MCF 10A (cell line): ENCODE measurements around the gene DKC1. TPM values are rescaled to one million over a fixed set of nuclear protein-coding genes. Genes with fewer than 3 reads are reported as not detected.
A peak's percentile ranks its signal among the peaks of the same experiment; 100 is the strongest.

ENCODE experiments used
- BruUV-seq: library from RNA; stranded (reverse); fragments of 400-500 nt; replicated peaks from 2 replicates; lab custom pipeline; 2021; lab: Mats Ljungman, UMichigan
- CTCF ChIA-PET: fragments of 300-600 bp; sonication (Branson Sonifier 250); formaldehyde crosslinking; extraction: SDS; loops from one replicate; lab custom pipeline; 2021; ENCODE audit warnings: antibody characterized with exemption, inconsistent platforms; lab: Yijun Ruan, JAX
- POLR2A ChIA-PET: fragments of 300-600, 350-650 bp; sonication (Branson Sonifier 250); formaldehyde crosslinking; extraction: SDS; loops from one replicate; lab custom pipeline; 2020; ENCODE audit warnings: antibody characterized with exemption, inconsistent platforms; lab: Yijun Ruan, JAX
- DNase-seq: peaks from one replicate; pipeline ENCODE4 v3.0.0-alpha.2; 2018; ENCODE audit not compliant: unreplicated experiment
- H3K27ac Mint-ChIP-seq: one replicate; pipeline ENCODE4 v1.8.0; 2022; ENCODE audit warnings: mild to moderate bottlenecking, low read depth, mixed read lengths; ENCODE audit not compliant: unreplicated experiment
- H3K27me3 Mint-ChIP-seq: one replicate; pipeline ENCODE4 v1.8.0; 2022; ENCODE audit warnings: mixed read lengths; ENCODE audit not compliant: insufficient read depth, unreplicated experiment
- H3K36me3 Mint-ChIP-seq: one replicate; pipeline ENCODE4 v1.8.0; 2022; ENCODE audit warnings: mild to moderate bottlenecking, moderate library complexity, mixed read lengths; ENCODE audit not compliant: insufficient read depth, unreplicated experiment
- H3K4me1 Mint-ChIP-seq: one replicate; pipeline ENCODE4 v1.8.0; 2022; ENCODE audit warnings: mixed read lengths; ENCODE audit not compliant: insufficient read depth, unreplicated experiment
- H3K4me3 Mint-ChIP-seq: one replicate; pipeline ENCODE4 v1.8.0; 2022; ENCODE audit warnings: mild to moderate bottlenecking, moderate library complexity, mixed read lengths; ENCODE audit not compliant: unreplicated experiment
- H3K9me3 Mint-ChIP-seq: one replicate; pipeline ENCODE4 v1.8.0; 2022; ENCODE audit warnings: mixed read lengths; ENCODE audit not compliant: unreplicated experiment
- intact Hi-C: fragments of 100-400 bp; cut with micrococcal nuclease; formaldehyde crosslinking; loops from 2 replicates; pipeline ENCODE4 v1.14.1; 2022
- total RNA-seq: library from RNA; stranded (reverse); gene quantifications from 2 replicates; pipeline ENCODE4 v1.2.3, GENCODE V29; 2022
- TF ChIP-seq, protein P1 (sequence below): fragments of 200-600 bp; IDR thresholded peaks from one replicate; pipeline ENCODE4 v1.8.0; 2022; ENCODE audit warnings: antibody characterized with exemption, mild to moderate bottlenecking; ENCODE audit not compliant: unreplicated experiment

The DKC1 gene
- total RNA-seq, 1 experiment from 2014 or later: 196 TPM

DNA sequence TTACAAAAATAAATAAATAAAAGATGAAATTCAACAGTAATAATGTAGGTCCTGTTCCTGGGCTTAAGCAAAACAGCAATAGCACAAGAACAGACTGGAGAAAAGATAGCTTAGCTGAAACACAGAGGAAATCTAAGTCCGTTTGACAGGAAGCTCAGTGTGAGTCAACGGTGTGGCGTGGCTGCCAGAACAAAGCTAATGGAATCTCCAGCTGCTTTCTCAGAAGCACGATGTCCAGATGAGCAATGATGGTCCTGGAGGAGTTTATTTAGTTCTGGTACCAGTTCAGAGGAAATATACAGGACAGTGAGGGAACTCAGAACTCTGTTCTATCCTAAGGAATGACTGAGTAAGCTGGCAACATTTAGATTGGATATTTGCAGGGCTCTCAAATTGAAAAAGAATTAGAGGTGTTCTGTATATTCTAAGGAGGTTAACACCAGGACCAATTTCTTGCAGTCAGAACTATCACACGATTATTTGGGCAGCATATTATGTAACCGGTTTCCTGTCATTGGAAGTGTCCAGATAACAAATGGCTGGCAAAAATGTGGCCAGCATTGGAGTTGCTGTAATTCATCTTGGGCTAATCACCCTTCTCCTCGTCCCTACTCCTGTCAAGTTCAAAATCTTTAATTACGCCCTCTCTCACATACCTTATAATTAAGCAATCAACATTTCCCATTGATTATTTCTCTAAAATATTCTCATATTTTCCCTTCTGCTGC, 24.5 kb upstream of the DKC1 start:
- H3K4me3 Mint-ChIP-seq: no peak overlapping the region
- ChIA-PET CTCF (interaction anchor here (0.9 to 4.8 kb wide), 6 partner anchors 9 to 128 kb away, joined by 3 to 35 read pairs (median 3); no protein-coding TSS in a partner anchor), POLR2A (interaction anchor here (0.7 to 3.8 kb wide), 9 partner anchors 8 to 211 kb away, joined by 3 to 26 read pairs (median 4); partner anchors contain the start of gene MPP1)
- H3K27ac Mint-ChIP-seq: peak overlapping the region; percentile 84
- H3K4me1 Mint-ChIP-seq: peaks cover 50% of the 10 kb centered on the region
- no TSS peak for BruUV-seq
- TF ChIP-seq, protein P1, sequence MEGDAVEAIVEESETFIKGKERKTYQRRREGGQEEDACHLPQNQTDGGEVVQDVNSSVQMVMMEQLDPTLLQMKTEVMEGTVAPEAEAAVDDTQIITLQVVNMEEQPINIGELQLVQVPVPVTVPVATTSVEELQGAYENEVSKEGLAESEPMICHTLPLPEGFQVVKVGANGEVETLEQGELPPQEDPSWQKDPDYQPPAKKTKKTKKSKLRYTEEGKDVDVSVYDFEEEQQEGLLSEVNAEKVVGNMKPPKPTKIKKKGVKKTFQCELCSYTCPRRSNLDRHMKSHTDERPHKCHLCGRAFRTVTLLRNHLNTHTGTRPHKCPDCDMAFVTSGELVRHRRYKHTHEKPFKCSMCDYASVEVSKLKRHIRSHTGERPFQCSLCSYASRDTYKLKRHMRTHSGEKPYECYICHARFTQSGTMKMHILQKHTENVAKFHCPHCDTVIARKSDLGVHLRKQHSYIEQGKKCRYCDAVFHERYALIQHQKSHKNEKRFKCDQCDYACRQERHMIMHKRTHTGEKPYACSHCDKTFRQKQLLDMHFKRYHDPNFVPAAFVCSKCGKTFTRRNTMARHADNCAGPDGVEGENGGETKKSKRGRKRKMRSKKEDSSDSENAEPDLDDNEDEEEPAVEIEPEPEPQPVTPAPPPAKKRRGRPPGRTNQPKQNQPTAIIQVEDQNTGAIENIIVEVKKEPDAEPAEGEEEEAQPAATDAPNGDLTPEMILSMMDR: no peak
- intact Hi-C loops: no loop called here
- H3K9me3 Mint-ChIP-seq: no peaks in the 10 kb centered on the region
- no peaks in the 10 kb centered on the region for H3K36me3 Mint-ChIP-seq
- DNase-seq: peak; percentile 78
- no peaks in the 10 kb centered on the region for H3K27me3 Mint-ChIP-seq

DNA sequence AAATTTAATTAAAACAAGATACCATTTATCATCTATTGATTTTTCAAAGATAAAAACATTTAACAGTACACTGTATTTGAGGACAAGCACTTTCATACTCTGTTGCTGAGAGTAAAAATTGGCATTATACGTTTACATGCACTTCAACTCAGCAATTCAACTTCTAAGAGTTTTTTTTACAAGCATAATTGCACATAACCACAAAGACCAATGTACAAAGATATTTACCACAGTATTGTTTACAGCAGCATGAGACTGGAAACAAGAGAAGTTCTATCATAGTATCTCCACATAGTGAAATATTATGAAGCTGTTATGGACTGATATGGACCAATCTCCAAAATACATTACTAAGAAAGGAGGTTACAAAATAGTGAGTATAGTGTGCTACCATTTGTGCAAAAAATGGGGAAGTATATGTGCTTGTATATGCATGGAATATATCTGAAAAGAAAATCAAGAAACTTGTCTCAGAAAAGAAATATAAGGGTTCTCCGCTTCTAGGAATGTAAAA, 22.7 kb upstream of the DKC1 start:
- no peak overlapping the region for H3K4me3 Mint-ChIP-seq
- H3K4me1 Mint-ChIP-seq: peaks cover 35% of the 10 kb centered on the region
- no peaks in the 10 kb centered on the region for H3K27me3 Mint-ChIP-seq
- TF ChIP-seq, protein P1: no peak
- CTCF ChIA-PET: interaction anchor here (0.6 to 4.8 kb wide), 2 partner anchors 8 to 894 kb away, joined by 3 to 35 read pairs; no protein-coding TSS in a partner anchor
- intact Hi-C loops: no loop called here
- POLR2A ChIA-PET: interaction anchor here (0.6 to 1.1 kb wide), 3 partner anchors 12 to 76 kb away, joined by 3 read pairs; no protein-coding TSS in a partner anchor
- H3K36me3 Mint-ChIP-seq: no peaks in the 10 kb centered on the region
- no peaks in the 10 kb centered on the region for H3K9me3 Mint-ChIP-seq
- no TSS peak for BruUV-seq
- H3K27ac Mint-ChIP-seq: no peak overlapping the region
- no peak for DNase-seq

- H3K4me1 Mint-ChIP-seq: peaks cover 11% of the 10 kb centered on the region
- TF ChIP-seq, protein P1: no peak
- POLR2A ChIA-PET: no interaction called here
- intact Hi-C loops: no loop called here
- no peaks in the 10 kb centered on the region for H3K36me3 Mint-ChIP-seq
- BruUV-seq: no TSS peak
- CTCF ChIA-PET: no interaction called here
- H3K27ac Mint-ChIP-seq: no peak overlapping the region
- no peak for DNase-seq
- H3K9me3 Mint-ChIP-seq: no peaks in the 10 kb centered on the region
- H3K27me3 Mint-ChIP-seq: no peaks in the 10 kb centered on the region
- H3K4me3 Mint-ChIP-seq: no peak overlapping the region
Measured at GRCh38 chrX:154742613-154743012, 20.1 kb upstream of the DKC1 start.

- Mint-ChIP-seq H3K4me1 (no peaks in the 10 kb centered on the region), H3K27me3 (peaks cover 14% of the 10 kb centered on the region), H3K36me3 (no peaks in the 10 kb centered on the region), H3K27ac (no peak overlapping the region), H3K9me3 (no peaks in the 10 kb centered on the region), H3K4me3 (no peak overlapping the region)
- POLR2A ChIA-PET: interaction anchor here (0.9 to 5.2 kb wide), 10 partner anchors 14 to 149 kb away, joined by 3 to 37 read pairs (median 6); partner anchors contain the start of gene DKC1
- intact Hi-C loops: loop anchor here (1.0 kb wide), 3 partner anchors 21 to 92 kb away; no protein-coding TSS in a partner anchor
- TF ChIP-seq, protein P1: peak; percentile 77
- DNase-seq: peak; percentile 79
- BruUV-seq: no TSS peak
- CTCF ChIA-PET: interaction anchor here (0.6 to 4.8 kb wide), 31 partner anchors 10 to 627 kb away, joined by 3 to 62 read pairs (median 4); partner anchors contain the start of gene SMIM9
Measured at GRCh38 chrX:154748712-154749339, 13.8 kb upstream of the DKC1 start.
